Fibroblast of skin of right quadriceps (primary cell): ENCODE results near the gene SHMT2.

ENCODE experiments used
- DNase-seq: peaks from one replicate; pipeline ENCODE4 v3.0.0-alpha.2; 2013

The SHMT2 gene

DNA sequence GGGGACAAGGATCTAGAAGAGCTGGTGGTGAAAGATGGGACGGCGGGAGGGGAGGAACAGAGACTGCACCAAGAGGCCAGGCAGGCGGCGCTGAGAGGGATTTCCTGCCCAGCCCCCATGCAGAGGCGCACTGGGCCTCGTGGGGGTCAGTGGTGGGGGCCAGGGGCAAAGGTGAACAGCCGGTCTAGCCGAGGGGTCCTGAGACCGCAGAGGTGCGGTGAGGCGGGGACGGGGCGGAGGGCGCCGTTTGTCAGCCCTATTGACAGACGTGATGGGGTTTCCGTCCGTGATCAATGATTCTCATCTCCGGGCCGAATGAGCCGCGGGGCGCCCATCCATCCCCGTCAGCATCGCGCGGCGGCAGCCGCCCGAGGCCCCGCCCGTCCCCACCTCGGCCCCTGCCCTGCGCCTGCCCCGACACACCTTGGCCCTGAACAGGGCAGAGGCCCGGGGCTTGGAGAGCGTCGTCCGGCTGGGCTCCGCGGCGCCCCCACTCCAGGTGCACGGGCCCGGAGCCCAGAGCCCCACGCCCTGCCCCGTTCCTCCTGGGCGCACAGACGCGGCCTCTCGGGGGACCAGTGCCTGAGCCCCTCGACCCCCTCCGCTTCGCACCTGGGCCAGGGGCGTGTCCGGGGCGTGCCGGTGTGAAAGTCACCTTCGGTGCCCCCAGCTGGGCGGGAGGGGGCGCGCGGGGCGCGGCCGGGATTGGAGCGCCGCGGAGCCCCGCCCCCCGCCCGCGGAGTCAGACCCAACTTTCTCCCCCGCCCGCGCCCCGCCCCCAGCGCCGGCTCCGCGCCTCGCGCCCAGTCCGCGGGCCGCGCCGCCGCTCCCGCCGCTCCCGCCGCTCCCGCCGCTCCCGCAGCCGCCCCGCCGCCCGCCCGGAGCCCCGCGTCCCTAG is 13.2 kb upstream of the SHMT2 start, which contains the start of gene NXPH4:
Gene NXPH4 (plus strand): TSS at position 781 of the 898 bp plus-strand sequence. CDS start 176 bp downstream, outside the sequence.
- DNase-seq, result no peak

DNA sequence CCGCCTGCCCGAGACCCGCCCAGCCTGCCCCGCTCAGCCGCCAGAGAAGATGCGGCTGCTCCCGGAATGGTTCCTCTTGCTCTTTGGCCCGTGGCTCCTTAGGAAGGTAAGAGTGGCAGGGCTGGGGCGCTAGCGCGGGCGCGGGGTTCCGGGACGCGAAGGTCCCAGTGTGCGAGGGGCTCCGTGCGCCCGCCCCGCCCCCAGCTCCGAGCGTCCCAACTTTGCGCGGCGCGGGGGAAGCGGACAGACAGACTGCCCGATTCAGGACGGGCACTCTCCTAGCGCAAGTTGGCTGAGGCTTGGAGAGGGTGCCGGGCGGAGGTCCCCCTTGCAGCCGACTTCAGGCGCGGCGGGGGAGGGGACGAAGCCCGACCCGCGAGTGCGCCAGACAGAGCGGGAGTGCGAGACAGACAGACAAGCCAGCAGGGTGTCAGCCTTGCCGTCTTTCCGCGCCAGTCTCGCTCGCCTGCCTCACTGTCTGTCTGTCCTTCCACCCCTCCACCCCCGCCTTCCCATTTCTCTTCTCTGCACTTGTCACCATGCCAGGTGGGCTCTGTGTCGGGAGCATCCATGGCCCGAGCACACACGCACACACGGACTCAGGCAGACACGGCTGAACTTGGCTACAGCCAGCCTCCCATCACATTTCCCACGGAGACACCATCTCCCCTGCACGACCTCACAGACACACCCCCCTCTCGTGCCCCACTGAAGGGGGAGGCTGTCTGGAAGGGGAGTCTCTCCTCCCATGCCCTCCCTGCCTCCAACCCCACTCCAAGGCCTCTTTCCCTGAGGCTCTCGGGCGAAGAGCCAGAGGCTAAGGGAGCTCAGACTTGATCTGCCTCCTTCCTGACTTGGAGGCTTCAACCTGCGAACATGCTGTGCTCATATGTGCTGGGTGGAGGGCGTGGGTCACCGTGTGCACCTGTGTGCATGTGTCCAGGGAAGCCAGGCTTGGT is 12.3 kb upstream of the SHMT2 start:
- peak; percentile 32 for DNase-seq

DNA sequence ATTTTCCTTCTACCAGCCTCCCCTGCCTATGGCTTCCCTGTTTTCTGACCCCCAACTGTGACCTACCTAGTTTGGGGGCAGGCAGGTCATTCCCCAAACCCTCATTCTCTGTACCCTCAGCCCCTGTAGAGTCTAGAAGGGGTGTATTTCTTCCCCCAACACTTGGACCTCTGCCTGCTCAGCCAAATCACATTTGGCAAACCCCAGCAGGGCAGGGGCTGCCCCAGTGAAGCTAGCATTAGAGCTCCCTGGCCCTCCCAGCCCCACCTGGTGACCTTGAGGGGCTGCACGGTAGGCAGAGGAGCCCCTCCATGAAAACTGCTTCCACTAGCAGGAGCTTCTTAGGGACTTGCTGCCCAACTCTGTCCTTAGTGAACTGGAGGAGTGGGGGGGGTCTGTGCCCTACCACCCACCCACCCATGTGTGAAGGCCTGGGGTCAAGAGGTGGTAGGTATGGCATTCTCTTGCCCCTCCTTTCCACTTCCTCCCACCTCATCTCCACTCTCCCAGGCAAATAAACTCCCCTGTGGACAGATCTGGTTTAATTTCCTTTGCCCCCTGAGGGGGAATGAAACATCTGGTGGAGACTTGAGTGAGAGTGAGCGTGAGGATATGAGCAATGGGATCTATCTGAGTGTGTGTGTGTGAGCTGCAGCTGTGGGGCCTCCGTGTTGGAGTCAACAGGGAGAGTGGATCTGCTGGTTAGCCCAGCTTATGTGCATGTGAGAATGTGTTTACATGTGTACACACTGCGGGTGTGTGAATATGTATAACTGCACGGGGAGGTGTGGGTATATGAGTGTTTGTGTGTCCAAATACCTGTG is 11.3 kb upstream of the SHMT2 start:
- DNase-seq, result no peak

DNA sequence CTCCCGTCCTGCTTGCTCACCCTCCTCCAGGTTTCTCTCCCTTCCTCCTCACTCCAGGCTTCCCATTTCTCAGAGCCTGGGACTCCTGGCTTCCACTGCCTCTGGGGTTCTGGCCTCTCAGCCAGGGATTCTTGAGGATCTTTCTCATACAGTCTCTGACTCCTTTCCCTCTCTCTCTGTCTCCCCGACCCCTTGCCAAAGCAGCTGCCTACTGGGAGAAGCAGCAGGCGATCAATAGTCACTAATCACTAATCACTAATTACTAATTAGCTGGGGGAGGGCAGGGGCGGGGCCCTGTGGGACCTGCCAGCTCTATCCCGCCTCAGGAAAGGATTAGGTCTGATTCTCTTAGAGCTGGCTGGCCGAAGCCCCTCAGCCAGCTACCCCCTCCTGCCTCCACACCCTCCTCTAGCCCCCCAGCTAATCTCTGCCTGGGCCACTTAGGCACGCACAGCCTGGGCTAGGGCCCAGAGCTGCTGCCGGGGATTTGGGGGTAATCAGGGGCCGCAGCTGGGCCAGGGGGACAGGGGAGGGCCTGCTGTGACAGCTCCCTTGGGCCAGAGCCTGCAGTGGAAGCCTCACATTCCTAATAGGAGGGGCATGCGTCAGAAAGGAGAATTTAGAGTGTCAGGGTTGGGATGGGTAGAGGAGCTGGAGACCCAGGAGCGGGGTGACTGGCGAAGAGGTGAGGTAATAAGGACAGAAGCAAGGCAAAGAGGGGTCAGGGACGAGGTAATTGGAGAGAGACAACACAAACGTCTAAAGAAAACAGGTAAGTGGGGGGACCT is 10.1 kb upstream of the SHMT2 start:
- no peak for DNase-seq

DNA sequence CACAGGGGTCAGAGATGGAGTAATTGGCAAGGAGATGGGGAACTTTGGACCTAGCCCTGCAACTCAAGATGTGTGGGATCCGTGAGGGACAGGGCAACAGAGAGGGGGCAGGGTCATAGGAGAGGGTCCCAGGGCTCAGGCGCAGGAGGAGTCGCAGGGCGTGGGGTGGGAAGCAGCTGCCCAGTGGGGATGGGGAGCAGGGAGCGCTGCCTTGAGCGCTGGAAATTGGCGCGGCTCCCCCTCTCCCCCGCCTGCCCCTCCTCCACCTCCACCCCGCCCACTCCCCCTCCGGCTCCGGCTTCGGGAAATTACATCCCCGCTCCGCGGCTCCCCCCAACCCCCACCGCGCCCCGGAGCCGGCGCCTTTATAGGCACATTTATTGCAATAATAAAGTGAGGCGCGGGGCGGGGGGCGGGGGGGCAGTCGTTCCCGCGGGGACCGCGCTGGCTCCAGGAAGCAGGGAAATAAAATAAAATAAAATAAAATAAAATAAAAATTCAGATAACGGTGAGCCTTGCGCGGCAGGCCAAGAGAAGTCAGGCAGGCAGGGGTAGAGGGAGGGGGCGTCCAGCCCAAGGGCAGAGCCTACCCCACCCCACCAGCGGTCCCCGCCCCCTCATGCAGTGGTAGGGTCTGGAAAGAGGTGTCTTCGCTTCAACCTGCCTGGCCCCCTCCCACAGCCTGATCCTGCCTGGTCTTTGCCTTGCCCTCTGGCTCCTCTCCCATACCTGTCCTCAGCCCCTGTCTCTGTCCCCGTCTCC is 9.3 kb upstream of the SHMT2 start:
- DNase-seq, result no peak

DNA sequence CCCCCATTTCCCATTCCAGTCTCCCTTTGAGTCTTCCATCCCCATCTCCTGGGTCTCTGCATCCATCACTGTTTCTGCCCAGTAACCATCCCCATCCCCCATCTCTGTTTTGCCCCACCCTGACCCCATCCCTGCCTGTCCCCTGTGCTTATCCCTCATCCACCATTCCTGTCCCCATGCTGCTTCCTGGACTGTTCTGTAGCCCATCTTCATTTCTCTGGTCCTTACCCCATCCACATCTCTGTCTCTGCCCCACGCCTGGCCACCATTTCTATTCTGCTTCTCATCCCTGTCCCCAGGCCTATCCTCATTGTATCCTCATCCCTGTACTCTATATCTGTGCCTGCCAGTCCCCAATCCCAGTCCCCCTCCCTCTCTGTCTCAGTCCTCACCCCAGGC is 8.7 kb upstream of the SHMT2 start:
- no peak for DNase-seq

DNA sequence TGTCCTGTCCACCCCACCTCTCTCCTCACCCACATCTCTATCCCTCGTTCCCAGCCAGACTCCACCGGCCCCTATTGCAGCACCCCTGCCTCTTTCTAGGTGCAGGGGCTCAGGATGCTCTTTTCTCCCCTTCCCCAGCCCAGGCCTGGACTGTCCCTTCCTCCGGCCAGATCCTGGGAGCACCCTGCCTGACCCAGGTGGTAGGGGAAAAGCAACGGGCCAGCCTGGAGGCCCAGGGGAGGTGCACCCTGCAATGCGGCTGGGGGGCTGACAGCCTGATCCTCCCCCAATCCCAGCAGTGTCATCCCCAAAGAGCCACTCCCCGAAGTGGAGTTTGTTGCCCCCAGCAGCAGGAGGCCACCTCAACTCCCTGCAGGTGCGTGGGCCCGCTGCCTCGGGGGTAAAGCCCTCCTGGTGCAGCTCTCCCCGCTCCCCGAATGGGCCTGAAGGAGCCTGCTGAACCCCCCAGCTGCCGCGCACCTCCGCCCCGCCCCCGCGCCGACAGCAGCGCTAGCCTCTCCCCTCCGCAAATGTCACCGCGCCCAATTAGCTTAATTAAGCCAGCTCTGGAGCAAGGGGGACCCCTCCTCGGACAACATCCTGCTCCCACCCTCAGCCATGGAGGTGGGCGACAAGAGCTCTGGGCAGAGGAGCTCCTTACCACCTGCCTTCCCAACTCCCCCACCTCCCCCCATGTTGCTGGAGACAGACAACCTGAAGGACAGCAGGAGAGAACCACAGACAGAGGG is 8.2 kb upstream of the SHMT2 start:
- DNase-seq, result no peak

DNA sequence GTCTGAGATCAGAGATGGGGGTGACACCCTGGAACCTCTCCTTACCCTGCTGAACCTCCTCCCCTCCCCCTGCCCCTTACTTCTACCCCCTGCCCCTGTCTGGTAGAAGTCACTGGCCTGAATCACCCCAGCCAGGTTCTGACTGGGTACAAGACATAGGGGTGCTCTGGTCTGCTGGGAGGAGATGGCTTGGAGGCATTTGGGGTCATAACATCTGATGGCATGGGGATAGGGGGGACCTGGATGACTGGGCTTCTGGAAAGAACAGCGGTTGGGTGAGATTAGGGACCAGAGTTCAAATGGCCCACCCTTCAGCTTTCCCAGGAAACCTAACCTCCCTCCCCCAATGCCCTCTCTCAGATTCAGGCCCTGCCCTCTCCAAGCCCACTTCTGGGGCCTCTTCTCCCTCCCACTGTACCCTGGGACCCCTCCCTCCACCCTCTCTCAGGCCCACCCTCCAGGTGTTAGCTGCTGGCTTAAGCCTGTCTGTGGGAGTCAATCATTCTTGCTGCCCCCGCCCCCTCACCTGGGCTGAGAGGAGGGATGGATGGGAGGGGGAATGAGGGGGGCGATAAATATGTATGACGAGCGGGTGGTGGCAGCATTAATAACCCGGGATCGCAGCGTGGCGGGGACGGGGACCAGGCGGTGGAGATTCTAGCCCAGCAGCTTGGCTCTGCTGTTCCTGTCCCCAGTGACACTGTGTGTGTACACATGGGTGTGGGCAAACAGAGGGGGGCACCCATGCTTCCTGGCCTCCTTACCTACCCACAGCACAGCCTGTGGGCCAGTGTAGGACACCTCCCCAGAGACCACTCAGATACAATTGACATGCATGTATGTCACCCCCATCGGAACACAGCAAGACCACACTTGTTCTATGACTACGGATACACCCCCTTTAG is 7.0 kb upstream of the SHMT2 start:
- no peak for DNase-seq

DNA sequence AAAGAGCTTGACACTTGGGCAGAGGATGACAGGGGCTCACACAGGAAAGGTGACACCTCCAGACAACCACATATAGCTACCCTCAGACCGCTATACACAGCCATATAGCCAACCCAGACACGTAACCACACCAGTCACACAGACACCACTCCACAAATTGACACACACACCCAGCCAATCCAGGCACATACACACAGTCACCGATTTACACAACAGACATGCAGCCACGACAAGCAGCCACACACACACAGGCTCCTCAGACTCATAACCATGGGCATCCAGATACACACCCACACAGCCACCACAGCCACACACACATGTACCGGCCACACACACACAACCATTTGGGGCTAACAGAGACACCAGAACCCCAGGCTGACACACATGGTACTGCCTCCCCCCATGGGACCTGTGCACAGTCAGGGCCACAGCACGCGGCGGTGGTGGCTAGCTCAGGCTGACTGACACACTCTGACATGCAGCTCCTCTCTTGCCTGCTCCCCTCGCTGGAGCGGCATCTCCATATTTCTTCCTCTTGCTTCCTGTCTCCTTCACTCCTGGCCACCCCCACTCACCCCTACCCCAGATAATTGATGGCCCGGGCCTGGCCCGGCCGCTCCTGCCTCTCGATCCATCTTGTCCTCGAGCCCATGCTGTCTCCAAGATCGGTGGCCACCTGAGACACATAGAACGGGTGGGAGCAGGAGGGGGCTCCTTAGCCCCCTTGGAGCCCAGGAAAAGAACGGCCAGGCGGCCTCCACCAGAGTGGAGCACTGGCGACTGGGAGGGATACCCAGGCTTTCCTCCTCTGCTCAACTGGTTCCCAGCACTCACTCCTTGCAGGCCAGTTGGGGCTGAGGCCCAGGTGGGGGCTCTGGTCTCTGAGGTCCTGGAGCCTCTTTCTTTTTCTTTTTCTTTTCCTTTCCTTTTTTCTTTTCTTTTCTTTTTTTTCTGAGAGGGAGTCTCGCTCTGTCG is 6.0 kb upstream of the SHMT2 start:
- DNase-seq, result no peak

DNA sequence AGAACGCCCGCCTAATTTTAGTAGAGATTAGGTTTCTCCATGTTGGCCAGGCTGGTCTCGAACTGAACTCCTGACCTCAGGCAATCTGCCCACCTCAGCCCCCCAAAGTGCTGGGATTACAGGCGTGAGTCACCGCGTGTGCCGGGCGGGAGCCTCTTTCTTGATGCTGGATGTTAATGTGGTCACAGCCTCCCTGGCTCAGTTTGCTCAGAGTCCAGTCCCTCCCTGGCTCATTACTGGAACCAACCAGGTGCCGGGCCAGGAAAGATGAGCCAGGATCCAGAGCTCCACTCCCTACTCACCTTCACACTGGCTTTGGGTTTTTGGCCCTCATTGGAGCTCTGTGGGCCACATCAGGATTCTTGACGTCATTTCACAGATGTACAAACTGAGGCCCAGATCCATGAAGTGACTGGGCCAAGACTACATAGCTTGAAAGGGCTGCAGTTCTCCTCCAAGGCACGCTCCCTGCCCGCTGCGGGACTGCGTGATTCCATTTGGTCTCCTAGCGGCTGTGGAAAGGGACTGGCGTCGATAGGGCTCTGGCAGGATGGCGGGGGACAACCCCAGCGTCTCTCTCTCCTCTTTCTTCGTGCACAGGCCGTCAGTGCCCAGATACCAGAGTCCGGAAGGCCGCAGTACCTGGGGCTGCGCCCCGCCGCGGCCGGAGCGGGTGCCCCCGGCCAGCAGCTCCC is 5.1 kb upstream of the SHMT2 start:
- DNase-seq, result no peak

DNA sequence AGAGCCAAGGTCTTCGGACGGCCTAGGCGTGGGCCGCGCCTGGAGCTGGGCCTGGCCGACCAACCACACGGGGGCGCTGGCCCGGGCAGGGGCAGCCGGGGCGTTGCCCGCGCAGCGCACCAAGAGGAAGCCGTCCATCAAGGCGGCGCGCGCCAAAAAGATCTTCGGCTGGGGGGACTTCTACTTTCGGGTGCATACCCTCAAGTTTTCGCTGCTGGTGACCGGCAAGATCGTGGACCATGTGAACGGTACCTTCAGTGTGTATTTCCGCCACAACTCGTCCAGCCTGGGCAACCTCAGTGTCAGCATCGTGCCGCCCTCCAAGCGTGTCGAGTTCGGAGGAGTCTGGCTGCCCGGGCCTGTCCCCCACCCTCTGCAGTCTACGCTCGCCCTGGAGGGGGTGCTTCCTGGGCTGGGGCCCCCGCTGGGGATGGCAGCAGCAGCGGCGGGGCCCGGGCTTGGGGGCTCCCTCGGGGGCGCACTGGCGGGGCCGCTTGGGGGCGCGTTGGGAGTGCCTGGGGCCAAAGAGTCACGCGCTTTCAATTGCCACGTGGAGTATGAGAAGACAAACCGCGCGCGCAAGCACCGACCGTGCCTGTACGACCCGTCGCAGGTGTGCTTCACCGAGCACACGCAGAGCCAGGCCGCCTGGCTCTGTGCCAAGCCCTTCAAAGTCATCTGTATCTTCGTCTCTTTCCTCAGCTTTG is 4.4 kb upstream of the SHMT2 start:
- DNase-seq, result no peak

DNA sequence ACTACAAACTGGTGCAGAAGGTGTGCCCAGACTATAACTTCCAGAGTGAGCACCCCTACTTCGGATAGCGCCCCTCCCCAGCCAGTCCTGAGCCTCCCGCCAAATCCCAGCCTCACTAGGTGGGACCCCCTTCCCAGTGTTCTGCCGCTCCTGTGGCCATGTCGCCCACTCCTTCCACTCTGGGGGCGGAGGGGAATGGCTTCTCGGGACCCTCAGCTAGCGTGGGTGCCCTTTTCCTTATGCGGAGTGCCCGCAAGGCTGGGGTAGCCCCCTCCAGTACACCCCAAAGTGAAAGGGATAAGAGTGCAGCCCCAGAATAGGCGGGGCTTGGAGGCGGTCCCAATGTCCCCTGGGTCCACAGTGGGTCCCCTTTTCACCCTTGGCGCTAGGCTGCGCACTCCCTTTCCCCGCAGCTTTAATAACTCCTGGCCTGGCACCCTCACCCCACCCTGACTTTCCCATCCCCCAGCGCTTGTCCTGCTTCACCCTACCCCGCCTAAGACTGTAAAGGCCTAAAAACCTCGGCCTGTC is 3.8 kb upstream of the SHMT2 start:
- DNase-seq, result no peak

DNA sequence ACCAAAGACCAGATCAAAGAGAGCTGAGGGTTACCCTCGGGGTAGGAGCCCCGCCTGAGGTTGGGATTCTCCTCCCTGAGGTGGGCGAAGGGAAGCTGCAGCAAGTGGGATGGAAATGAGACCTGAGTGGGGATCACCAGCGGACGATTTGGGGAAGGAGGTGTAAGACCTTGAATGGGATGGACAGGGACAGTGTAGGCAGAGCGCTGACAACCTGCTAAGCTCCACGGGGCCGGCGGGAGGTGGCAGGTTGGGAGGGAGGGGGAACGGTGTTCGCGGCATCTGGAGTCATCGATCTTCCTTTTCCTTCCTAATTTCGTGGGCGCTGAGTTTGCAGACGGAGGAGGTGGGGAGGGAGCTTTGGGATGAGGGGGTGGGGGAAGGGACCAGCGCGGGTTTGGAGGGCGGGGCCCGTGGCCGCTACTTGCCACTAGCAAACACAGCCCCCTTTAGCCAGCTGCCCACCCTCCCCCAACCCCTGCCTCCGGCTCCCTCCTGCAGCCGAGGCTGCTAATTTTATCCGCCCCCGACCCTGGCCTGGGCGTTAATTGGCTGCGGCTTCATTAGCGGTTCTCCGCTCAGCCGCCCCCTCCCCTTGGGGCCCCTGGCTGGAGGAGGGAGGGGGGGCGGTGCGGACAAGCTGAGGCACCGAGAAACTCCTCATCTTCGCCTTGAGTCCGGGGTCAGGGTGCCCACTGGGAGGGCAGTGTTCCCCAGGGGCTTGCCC is 2.8 kb upstream of the SHMT2 start:
- DNase-seq, result no peak

DNA sequence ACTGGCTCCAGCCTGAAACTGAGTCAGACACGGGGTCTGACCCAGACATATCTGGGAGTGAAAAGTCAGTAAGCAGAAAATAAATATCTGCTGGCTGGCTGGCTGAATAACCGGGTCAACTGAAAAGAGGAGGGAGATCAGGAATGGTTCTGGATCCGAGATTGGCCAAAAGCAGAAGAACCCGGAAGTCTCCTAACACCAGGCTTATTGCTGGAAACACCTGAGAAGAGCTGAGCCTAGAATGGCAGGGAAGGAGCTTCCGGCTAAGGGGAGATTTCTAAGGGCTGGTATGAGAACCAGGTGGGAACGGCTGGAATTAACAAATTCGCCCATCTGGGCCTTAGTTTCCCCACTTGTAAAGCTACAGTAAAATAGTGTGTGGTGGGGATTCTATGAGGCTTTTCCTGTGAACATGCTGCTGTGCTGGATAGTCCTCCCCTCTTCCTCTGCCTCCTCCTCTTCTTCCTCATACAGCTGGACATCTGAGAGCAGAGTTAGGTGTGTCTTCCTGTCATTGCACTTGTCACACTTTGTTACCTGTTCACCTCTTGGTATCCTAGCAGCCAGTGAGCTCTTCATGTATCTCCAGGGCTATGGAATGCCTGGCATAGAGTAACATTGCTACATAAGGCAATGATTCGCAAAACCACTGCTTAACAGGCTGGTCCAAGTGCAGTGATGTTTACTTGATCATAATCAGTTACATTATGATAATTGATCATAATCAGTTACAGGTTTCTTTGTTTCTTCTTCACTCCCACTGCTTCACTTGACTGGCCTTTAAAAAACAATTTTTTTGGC is 2.0 kb upstream of the SHMT2 start:
- no peak for DNase-seq
